Osteoblast (primary cell): ENCODE results near the gene SNX22. TPM values are rescaled to one million over a fixed set of nuclear protein-coding genes. Genes with fewer than 3 reads are reported as not detected.

Experiments
- DNase-seq: peaks from one replicate; pipeline ENCODE4 v3.0.0; 2011; ENCODE audit warnings: low spot score, mixed read lengths; ENCODE audit not compliant: insufficient read length; ENCODE audit errors: missing footprints
- H2AFZ ChIP-seq: 2 replicates; pipeline ENCODE4 v1.6.0; 2011; ENCODE audit warnings: mild to moderate bottlenecking, low read length
- H3K27ac ChIP-seq: 2 replicates; pipeline ENCODE4 v1.5.1; 2011; ENCODE audit warnings: mild to moderate bottlenecking, low read depth, low read length, moderate library complexity
- H3K27me3 ChIP-seq: 2 replicates; pipeline ENCODE4 v1.6.0; 2012; ENCODE audit warnings: mild to moderate bottlenecking, control low read depth, inconsistent platforms, low read length, moderate library complexity; ENCODE audit not compliant: insufficient read depth
- H3K36me3 ChIP-seq: 2 replicates; pipeline ENCODE4 v1.5.1; 2011; ENCODE audit warnings: mild to moderate bottlenecking, low read length, control low read depth, moderate library complexity; ENCODE audit not compliant: insufficient read depth
- H3K4me1 ChIP-seq: 2 replicates; pipeline ENCODE4 v1.5.1; 2011; ENCODE audit warnings: mild to moderate bottlenecking, low read length, control low read depth, moderate library complexity; ENCODE audit not compliant: insufficient read depth
- H3K4me2 ChIP-seq: 2 replicates; pipeline ENCODE4 v1.6.0; 2011; ENCODE audit warnings: mild to moderate bottlenecking, low read length; ENCODE audit not compliant: insufficient read depth
- H3K4me3 ChIP-seq: fragments of 200-600 bp; sonication (generic); 3 replicates; pipeline ENCODE4 v1.5.1; 2012; ENCODE audit warnings: mild to moderate bottlenecking, low read length, inconsistent platforms; ENCODE audit not compliant: insufficient read depth
- H3K79me2 ChIP-seq: 2 replicates; pipeline ENCODE4 v1.6.0; 2012; ENCODE audit warnings: mild to moderate bottlenecking, low read length, control low read depth, inconsistent platforms; ENCODE audit not compliant: insufficient read depth
- H3K9me3 ChIP-seq: 2 replicates; pipeline ENCODE4 v1.5.1; 2011; ENCODE audit warnings: low read depth, low read length, control low read depth
- H4K20me1 ChIP-seq: 2 replicates; pipeline ENCODE4 v1.6.0; 2012; ENCODE audit warnings: mild to moderate bottlenecking, low read length, control low read depth; ENCODE audit not compliant: insufficient read depth
- CTCF ChIP-seq: IDR thresholded peaks from 2 replicates; pipeline ENCODE4 v1.5.1; 2011; ENCODE audit warnings: mild to moderate bottlenecking, low read depth, low read length, moderate library complexity; ENCODE audit errors: extremely low read depth
- total RNA-seq: library from RNA; depleted of rRNA; stranded (reverse); fragments of >200 nt; gene quantifications from 2 replicates; pipeline ENCODE4 v1.2.3, GENCODE V29; 2012

Gene SNX22
- total RNA-seq, 1 donor = under 0.01 TPM

GRCh38 chr15:64166102-64166890 is 14.8 kb downstream of the SNX22 start:
- TF ChIP-seq CTCF = no peak
- Histone ChIP-seq H3K9me3 (no peaks in the 10 kb centered on the region), H3K36me3 (peaks cover 11% of the 10 kb centered on the region), H3K27me3 (no peaks in the 10 kb centered on the region), H4K20me1 (peaks cover 7% of the 10 kb centered on the region), H3K4me2 (no peak overlapping the region), H3K27ac (no peak overlapping the region), H3K4me3 (no peak overlapping the region), H3K79me2 (peaks cover 15% of the 10 kb centered on the region), H2AFZ (no peak overlapping the region), H3K4me1 (peaks cover 18% of the 10 kb centered on the region)
- DNase-seq = no peak

- TF ChIP-seq CTCF = no peak
- Histone ChIP-seq H3K27me3 (no peaks in the 10 kb centered on the region), H3K27ac (no peak overlapping the region), H3K4me2 (no peak overlapping the region), H2AFZ (no peak overlapping the region), H3K79me2 (no peaks in the 10 kb centered on the region), H3K4me3 (no peak overlapping the region), H4K20me1 (no peaks in the 10 kb centered on the region), H3K9me3 (no peaks in the 10 kb centered on the region), H3K36me3 (peaks cover 34% of the 10 kb centered on the region), H3K4me1 (no peaks in the 10 kb centered on the region)
- DNase-seq = no peak
Measured at GRCh38 chr15:64180235-64180824, 28.8 kb downstream of the SNX22 start.

GRCh38 chr15:64182859-64183370 is 31.4 kb downstream of the SNX22 start:
- no peaks in the 10 kb centered on the region for H3K79me2 ChIP-seq
- H3K36me3 ChIP-seq = peaks cover 27% of the 10 kb centered on the region
- H3K9me3 ChIP-seq = no peaks in the 10 kb centered on the region
- H3K4me2 ChIP-seq = no peak overlapping the region
- H3K27ac ChIP-seq = no peak overlapping the region
- no peak overlapping the region for H3K4me3 ChIP-seq
- no peaks in the 10 kb centered on the region for H3K4me1 ChIP-seq
- TF ChIP-seq CTCF = no peak
- no peak for DNase-seq
- no peak overlapping the region for H2AFZ ChIP-seq
- no peaks in the 10 kb centered on the region for H3K27me3 ChIP-seq
- no peaks in the 10 kb centered on the region for H4K20me1 ChIP-seq

GRCh38 chr15:64185146-64185911 is 33.8 kb downstream of the SNX22 start:
- H3K9me3 ChIP-seq = no peaks in the 10 kb centered on the region
- peaks cover 19% of the 10 kb centered on the region for H3K36me3 ChIP-seq
- no peak overlapping the region for H3K27ac ChIP-seq
- no peaks in the 10 kb centered on the region for H4K20me1 ChIP-seq
- H3K4me1 ChIP-seq = no peaks in the 10 kb centered on the region
- no peaks in the 10 kb centered on the region for H3K79me2 ChIP-seq
- H3K4me2 ChIP-seq = no peak overlapping the region
- H2AFZ ChIP-seq = no peak overlapping the region
- H3K27me3 ChIP-seq = no peaks in the 10 kb centered on the region
- H3K4me3 ChIP-seq = no peak overlapping the region
- no peak for TF ChIP-seq CTCF
- no peak for DNase-seq
